OCI-LY1 (cell line): ENCODE data around the gene DCDC2B.

ENCODE experiments used
- H2AFZ ChIP-seq: fragments of 200-600 bp; sonication (generic), shearing (Covaris generic); 2 replicates; pipeline ENCODE4 v1.6.0; 2014; ENCODE audit warnings: antibody characterized with exemption, mild to moderate bottlenecking, low read length
- H3F3A ChIP-seq: fragments of 200-600 bp; sonication (generic), shearing (Covaris generic); 2 replicates; pipeline ENCODE4 v1.6.0; 2014; ENCODE audit warnings: mild to moderate bottlenecking, antibody characterized with exemption, low read length, moderate library complexity; ENCODE audit not compliant: insufficient read depth
- H3K27ac ChIP-seq: fragments of 200-600 bp; sonication (generic); 2 replicates; pipeline ENCODE4 v1.5.1; 2014; ENCODE audit warnings: low read length, mixed run types, mild to moderate bottlenecking, low read depth; ENCODE audit not compliant: poor library complexity, severe bottlenecking
- H3K27me3 ChIP-seq: fragments of 200-600 bp; sonication (generic); 2 replicates; pipeline ENCODE4 v1.6.0; 2014; ENCODE audit warnings: antibody characterized with exemption, mild to moderate bottlenecking, low read length, moderate library complexity; ENCODE audit not compliant: insufficient read depth
- H3K36me3 ChIP-seq: fragments of 200-600 bp; sonication (generic); 2 replicates; pipeline ENCODE4 v1.6.1; 2014; ENCODE audit warnings: mild to moderate bottlenecking, antibody characterized with exemption, low read length, moderate library complexity, mixed read lengths; ENCODE audit not compliant: insufficient read depth
- H3K4me1 ChIP-seq: fragments of 200-600 bp; sonication (generic); 2 replicates; pipeline ENCODE4 v1.5.1; 2014; ENCODE audit warnings: mild to moderate bottlenecking, low read length, moderate library complexity; ENCODE audit not compliant: insufficient read depth, severe bottlenecking
- H3K4me2 ChIP-seq: fragments of 200-600 bp; sonication (generic), shearing (Covaris generic); 2 replicates; pipeline ENCODE4 v1.6.1; 2014; ENCODE audit warnings: low read length
- H3K4me3 ChIP-seq: fragments of 200-600 bp; sonication (generic); 2 replicates; pipeline ENCODE4 v1.5.1; 2014; ENCODE audit warnings: low read length, low read depth, mild to moderate bottlenecking, mixed read lengths; ENCODE audit not compliant: poor library complexity, severe bottlenecking
- H3K79me2 ChIP-seq: fragments of 200-600 bp; shearing (Covaris generic); 2 replicates; pipeline ENCODE4 v1.6.1; 2016; ENCODE audit warnings: mixed run types, low read length, mixed read lengths; ENCODE audit not compliant: insufficient read depth
- H3K9ac ChIP-seq: fragments of 200-600 bp; sonication (generic), shearing (Covaris generic); 2 replicates; pipeline ENCODE4 v1.6.1; 2014; ENCODE audit warnings: mild to moderate bottlenecking, low read length, mixed read lengths
- H3K9me2 ChIP-seq: fragments of 200-600 bp; sonication (generic), shearing (Covaris generic); 2 replicates; pipeline ENCODE4 v1.6.1; 2014; ENCODE audit warnings: low read depth, mild to moderate bottlenecking, low read length, mixed read lengths
- H3K9me3 ChIP-seq: fragments of 200-600 bp; shearing (Covaris generic); 2 replicates; pipeline ENCODE4 v1.6.1; 2014; ENCODE audit warnings: low read length, mixed read lengths
- H4K20me1 ChIP-seq: fragments of 200-600 bp; sonication (generic), shearing (Covaris generic); 2 replicates; pipeline ENCODE4 v1.6.0; 2016; ENCODE audit warnings: mild to moderate bottlenecking, low read length; ENCODE audit not compliant: insufficient read depth
- EZH2 ChIP-seq: fragments of 200-600 bp; sonication (generic), shearing (Covaris generic); IDR thresholded peaks from 2 replicates; pipeline ENCODE4 v1.8.0; 2017; ENCODE audit warnings: borderline replicate concordance, mixed run types, mild to moderate bottlenecking, antibody characterized with exemption, low read length, moderate library complexity, mixed read lengths
- TF ChIP-seq, protein P1 (sequence below): fragments of 200-600 bp; sonication (generic), shearing (Covaris generic); IDR thresholded peaks from 2 replicates; pipeline ENCODE4 v1.5.1; 2017; ENCODE audit warnings: mild to moderate bottlenecking, antibody characterized with exemption, low read length, moderate library complexity, mixed read lengths

The DCDC2B gene

DNA sequence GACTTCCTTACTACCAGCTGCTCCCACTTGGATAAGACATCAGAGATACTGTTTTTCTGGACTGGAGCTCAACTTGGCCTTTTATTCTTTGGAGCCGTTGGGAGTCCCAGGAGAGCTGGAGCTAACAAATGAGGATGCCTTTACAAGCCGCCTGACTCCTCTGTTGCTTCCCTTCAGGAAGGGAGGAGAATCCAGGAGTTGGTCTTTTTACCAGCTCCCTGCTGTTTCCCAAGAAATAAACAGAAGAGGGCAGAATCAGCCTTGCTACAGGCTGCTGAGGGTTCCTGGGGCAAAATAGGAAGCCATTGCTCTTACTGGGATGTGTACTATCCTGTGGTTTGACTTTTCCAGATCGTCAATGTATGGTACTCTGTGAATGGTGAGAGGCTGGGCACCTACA, 14.8 kb downstream of the DCDC2B start:
- TF ChIP-seq EZH2 = no peak
- TF ChIP-seq, protein P1, sequence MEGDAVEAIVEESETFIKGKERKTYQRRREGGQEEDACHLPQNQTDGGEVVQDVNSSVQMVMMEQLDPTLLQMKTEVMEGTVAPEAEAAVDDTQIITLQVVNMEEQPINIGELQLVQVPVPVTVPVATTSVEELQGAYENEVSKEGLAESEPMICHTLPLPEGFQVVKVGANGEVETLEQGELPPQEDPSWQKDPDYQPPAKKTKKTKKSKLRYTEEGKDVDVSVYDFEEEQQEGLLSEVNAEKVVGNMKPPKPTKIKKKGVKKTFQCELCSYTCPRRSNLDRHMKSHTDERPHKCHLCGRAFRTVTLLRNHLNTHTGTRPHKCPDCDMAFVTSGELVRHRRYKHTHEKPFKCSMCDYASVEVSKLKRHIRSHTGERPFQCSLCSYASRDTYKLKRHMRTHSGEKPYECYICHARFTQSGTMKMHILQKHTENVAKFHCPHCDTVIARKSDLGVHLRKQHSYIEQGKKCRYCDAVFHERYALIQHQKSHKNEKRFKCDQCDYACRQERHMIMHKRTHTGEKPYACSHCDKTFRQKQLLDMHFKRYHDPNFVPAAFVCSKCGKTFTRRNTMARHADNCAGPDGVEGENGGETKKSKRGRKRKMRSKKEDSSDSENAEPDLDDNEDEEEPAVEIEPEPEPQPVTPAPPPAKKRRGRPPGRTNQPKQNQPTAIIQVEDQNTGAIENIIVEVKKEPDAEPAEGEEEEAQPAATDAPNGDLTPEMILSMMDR = no peak
- Histone ChIP-seq H3F3A (no peaks in the 10 kb centered on the region), H3K27me3 (no peaks in the 10 kb centered on the region), H4K20me1 (no peaks in the 10 kb centered on the region), H3K4me2 (peak overlapping the region; percentile 62), H3K9me2 (no peaks in the 10 kb centered on the region), H3K4me3 (peak overlapping the region; percentile 84), H3K9me3 (no peaks in the 10 kb centered on the region), H2AFZ (no peak overlapping the region), H3K9ac (peak overlapping the region; percentile 84; the same call in 1 of the 2 replicates), H3K79me2 (peaks cover 15% of the 10 kb centered on the region), H3K36me3 (peaks cover 43% of the 10 kb centered on the region), H3K4me1 (peaks cover 31% of the 10 kb centered on the region), H3K27ac (no peak overlapping the region)

DNA sequence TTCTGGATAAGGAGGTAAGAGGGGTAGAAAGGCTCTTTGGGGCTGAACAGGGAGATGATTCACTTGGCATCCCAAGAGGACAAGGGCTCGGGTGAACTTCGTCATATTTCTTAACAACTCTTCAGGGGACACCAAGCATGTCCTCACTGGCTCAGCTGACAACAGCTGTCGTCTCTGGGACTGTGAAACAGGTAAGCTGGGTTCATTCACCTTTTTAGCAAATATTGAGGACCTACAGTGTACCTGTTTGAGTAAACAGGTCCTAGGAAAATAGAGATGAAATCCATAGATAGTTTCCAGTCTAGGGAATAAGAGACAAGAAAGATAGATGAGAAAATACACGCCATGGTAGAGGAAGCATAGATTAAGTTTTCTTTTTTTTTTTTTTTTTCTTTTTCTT, 15.4 kb downstream of the DCDC2B start:
- peaks cover 15% of the 10 kb centered on the region for H3K79me2 ChIP-seq
- H2AFZ ChIP-seq = no peak overlapping the region
- peaks cover 49% of the 10 kb centered on the region for H3K36me3 ChIP-seq
- H3K4me1 ChIP-seq = peaks cover 31% of the 10 kb centered on the region
- no peaks in the 10 kb centered on the region for H3F3A ChIP-seq
- H3K9me2 ChIP-seq = no peaks in the 10 kb centered on the region
- H3K27ac ChIP-seq = no peak overlapping the region
- no peak overlapping the region for H3K4me3 ChIP-seq
- no peaks in the 10 kb centered on the region for H3K27me3 ChIP-seq
- no peak overlapping the region for H3K4me2 ChIP-seq
- no peaks in the 10 kb centered on the region for H4K20me1 ChIP-seq
- H3K9ac ChIP-seq = no peak overlapping the region
- no peak for TF ChIP-seq EZH2
- TF ChIP-seq, protein P1 = no peak
- no peaks in the 10 kb centered on the region for H3K9me3 ChIP-seq

DNA sequence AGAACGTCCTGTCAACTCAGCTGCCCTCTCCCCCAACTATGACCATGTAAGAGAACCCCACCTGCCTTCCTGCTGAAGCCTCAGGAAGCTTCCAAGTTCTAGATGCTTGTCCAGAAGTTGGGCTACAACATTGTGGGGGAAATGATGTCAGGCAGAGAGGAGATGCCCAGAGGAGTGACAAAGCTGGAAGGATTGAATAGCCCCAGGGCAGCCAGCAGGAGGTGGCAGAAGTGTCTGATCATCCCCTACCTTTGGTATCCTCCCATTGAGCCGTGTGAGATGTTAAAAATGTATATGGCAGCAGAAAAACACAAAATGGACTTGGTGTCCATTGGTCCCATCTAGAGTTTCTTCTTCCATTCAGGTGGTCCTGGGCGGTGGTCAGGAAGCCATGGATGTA, 19.9 kb downstream of the DCDC2B start:
- H3K36me3 ChIP-seq = peaks cover 72% of the 10 kb centered on the region
- no peaks in the 10 kb centered on the region for H3K9me3 ChIP-seq
- peaks cover 8% of the 10 kb centered on the region for H3K4me1 ChIP-seq
- no peaks in the 10 kb centered on the region for H3K27me3 ChIP-seq
- no peaks in the 10 kb centered on the region for H3K9me2 ChIP-seq
- H3K4me2 ChIP-seq = no peak overlapping the region
- H4K20me1 ChIP-seq = no peaks in the 10 kb centered on the region
- H3K9ac ChIP-seq = no peak overlapping the region
- no peak overlapping the region for H3K27ac ChIP-seq
- peaks cover 2% of the 10 kb centered on the region for H3K79me2 ChIP-seq
- no peak overlapping the region for H2AFZ ChIP-seq
- no peak overlapping the region for H3K4me3 ChIP-seq
- TF ChIP-seq, protein P1 = no peak
- no peak for TF ChIP-seq EZH2
- no peaks in the 10 kb centered on the region for H3F3A ChIP-seq
